GM21723 (cell line): Measurements from ENCODE around the gene SYNJ2.
"Not testable (repeated sequence)": the region's sequence is repeated elsewhere in the genome, so short reads cannot be mapped to it uniquely, and the experiment has no call there.

Experiments
- ATAC-seq: cut with Tn5 transposase; IDR thresholded peaks from one replicate; pipeline ENCODE4 v1.9.1; 2021; ENCODE audit warnings: mild to moderate bottlenecking, moderate library complexity; ENCODE audit not compliant: unreplicated experiment

The SYNJ2 gene

GRCh38 chr6:157954150-157955117 lies 27.2 kb upstream of the SYNJ2 start:
- ATAC-seq: no peak

- ATAC-seq: no peak
Observed at GRCh38 chr6:157955675-157956074, 26.0 kb upstream of the SYNJ2 start.

GRCh38 chr6:157956171-157956730 lies 25.4 kb upstream of the SYNJ2 start:
- ATAC-seq: no peak

GRCh38 chr6:157959451-157960227 lies 22.0 kb upstream of the SYNJ2 start:
- ATAC-seq: no peak

- no peak for ATAC-seq
Observed at GRCh38 chr6:157961153-157961831, 20.4 kb upstream of the SYNJ2 start.

- no peak for ATAC-seq
Observed at GRCh38 chr6:157961832-157962575, 19.7 kb upstream of the SYNJ2 start.

- ATAC-seq: no peak
Observed at GRCh38 chr6:157962601-157963302, 18.9 kb upstream of the SYNJ2 start.

- ATAC-seq: no peak
Observed at GRCh38 chr6:157964100-157964499, 17.6 kb upstream of the SYNJ2 start.

GRCh38 chr6:157965387-157965786 lies 16.3 kb upstream of the SYNJ2 start:
- no peak for ATAC-seq

- ATAC-seq: no peak
Observed at GRCh38 chr6:157966589-157966977, 15.1 kb upstream of the SYNJ2 start.

GRCh38 chr6:157967020-157967419 lies 14.6 kb upstream of the SYNJ2 start:
- ATAC-seq: no peak

GRCh38 chr6:157967486-157967885 lies 14.2 kb upstream of the SYNJ2 start:
- ATAC-seq: no peak

GRCh38 chr6:157972177-157972576 lies 9.5 kb upstream of the SYNJ2 start:
- not testable (repeated sequence) for ATAC-seq

GRCh38 chr6:157974341-157974894 lies 7.2 kb upstream of the SYNJ2 start:
- ATAC-seq: no peak

GRCh38 chr6:157974967-157975366 lies 6.7 kb upstream of the SYNJ2 start:
- no peak for ATAC-seq

- ATAC-seq: no peak
Observed at GRCh38 chr6:157975456-157975855, 6.2 kb upstream of the SYNJ2 start.

GRCh38 chr6:157976345-157977175 lies 5.1 kb upstream of the SYNJ2 start:
- ATAC-seq: no peak

GRCh38 chr6:157977176-157977804 lies 4.4 kb upstream of the SYNJ2 start:
- no peak for ATAC-seq
